ENCODE measurements around the gene BUB1.
"Not testable (repeated sequence)": the region's sequence is repeated elsewhere in the genome, so short reads cannot be mapped to it uniquely, and the experiment has no call there.

- not testable (repeated sequence) for TF ChIP-seq POLR2A (IDR thresholded peaks at IDR 0.05; ENCODE audit: low read depth, low read length); POLR2AphosphoS5 (IDR thresholded peaks at IDR 0.05; ENCODE audit: low read depth, low read length); TAF1 (IDR thresholded peaks at IDR 0.05; ENCODE audit: low read depth, low read length); SPI1 (IDR thresholded peaks at IDR 0.05; ENCODE audit: low read depth, low read length); PAX5 (IDR thresholded peaks at IDR 0.05; ENCODE audit: insufficient read depth, low read length, severe bottlenecking)
Measured at GRCh38 chr2:110619326-110619939, 58.4 kb downstream of the BUB1 start.

All from GM12891 (cell line).